GM13976 (cell line): ENCODE data around the gene CRYBB2.

Source experiments
- DNase-seq: peaks from one replicate; pipeline ENCODE4 v3.0.0; 2012; ENCODE audit warnings: low spot score
- CTCF ChIP-seq: IDR thresholded peaks from 2 replicates; pipeline ENCODE4 v1.5.1; 2012; ENCODE audit warnings: borderline replicate concordance, mild to moderate bottlenecking; ENCODE audit not compliant: insufficient read depth; ENCODE audit errors: extremely low read depth, missing control alignments, control extremely low read depth
- in situ Hi-C: fragments of 300-500 bp; cut with MboI; formaldehyde crosslinking; loops from one replicate; pipeline ENCODE4 v1.12.0; 2022; ENCODE audit warnings: low sequenced_read_pairs, mixed read lengths, inconsistent platforms; ENCODE audit not compliant: unreplicated experiment

CRYBB2 gene

GRCh38 chr22:25206998-25207397 lies 12.4 kb upstream of the CRYBB2 start:
- no peak for DNase-seq
- in situ Hi-C loops, result no loop called here
- no peak for TF ChIP-seq CTCF

- DNase-seq, result no peak
- in situ Hi-C loops, result no loop called here
- TF ChIP-seq CTCF, result no peak
Observed at GRCh38 chr22:25207553-25208157, 11.8 kb upstream of the CRYBB2 start.

- no peak for TF ChIP-seq CTCF
- DNase-seq, result no peak
- in situ Hi-C loops, result no loop called here
Observed at GRCh38 chr22:25208328-25208727, 11.1 kb upstream of the CRYBB2 start.

DNA sequence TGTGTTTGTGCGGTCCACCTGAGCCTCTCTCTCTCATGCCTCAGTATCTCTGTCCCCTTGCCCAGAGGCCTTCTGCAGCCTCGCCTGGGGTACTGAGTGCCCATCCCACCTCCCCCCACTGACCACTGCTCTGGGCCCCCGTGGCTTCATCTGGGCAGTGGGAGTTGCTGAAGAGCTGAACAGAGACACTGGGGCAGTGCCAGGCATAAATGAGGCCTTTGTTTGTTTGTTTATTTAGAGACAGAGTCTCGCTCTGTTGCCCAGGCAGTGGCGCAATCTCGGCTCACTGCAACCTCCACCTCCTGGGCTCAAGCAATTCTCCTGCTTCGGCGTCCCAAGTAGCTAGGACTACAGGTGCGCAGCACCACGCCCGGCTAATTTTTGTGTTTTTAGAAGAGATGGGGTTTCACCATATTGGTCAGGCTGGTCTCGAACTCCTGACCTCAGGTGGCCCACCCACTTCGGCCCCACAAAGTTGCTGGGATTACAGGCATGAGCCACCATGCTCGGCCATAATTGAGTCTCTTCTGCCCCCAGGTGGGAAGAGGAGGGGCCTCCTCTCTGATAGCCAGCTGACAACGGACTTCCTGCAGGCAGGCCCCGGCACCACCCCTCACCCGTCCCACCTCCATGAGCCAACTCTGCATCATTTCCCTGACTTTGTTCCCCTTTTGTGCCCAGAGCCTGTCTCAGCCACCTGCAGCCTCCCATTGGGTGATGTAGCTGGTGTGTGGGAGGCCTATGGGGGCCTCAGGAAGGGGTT lies 10.5 kb upstream of the CRYBB2 start:
- TF ChIP-seq CTCF, result no peak
- no peak for DNase-seq
- in situ Hi-C loops, result no loop called here

- in situ Hi-C loops, result no loop called here
Observed at GRCh38 chr22:25210793-25211192, 8.6 kb upstream of the CRYBB2 start.

DNA sequence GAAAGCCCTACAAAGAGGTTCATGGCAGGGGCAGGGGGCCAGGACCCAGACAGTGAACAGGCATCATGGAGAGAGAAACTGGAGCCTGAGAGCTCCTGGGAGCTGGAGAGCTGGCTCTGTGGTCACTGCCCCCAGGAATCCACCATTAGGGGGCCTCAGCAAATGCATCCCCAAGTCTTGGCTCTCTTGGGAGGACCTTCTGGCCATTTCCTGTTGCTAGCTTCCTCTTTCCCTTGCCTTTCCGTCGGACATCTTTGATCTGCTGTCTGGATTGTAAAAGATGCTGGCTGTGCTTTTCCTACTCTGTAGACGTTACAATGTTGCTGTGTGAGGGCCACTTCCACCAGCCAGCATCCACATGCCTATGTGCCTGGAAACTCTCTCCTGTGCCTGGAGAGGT lies 7.1 kb upstream of the CRYBB2 start:
- DNase-seq, result no peak
- in situ Hi-C loops, result no loop called here
- TF ChIP-seq CTCF, result no peak

More at GRCh38 chr22:25210793-25211192, 8.6 kb upstream of the CRYBB2 start:
- DNase-seq, result no peak
- TF ChIP-seq CTCF, result no peak
